ENCODE data around the gene NOSIP.

NOSIP gene

DNA sequence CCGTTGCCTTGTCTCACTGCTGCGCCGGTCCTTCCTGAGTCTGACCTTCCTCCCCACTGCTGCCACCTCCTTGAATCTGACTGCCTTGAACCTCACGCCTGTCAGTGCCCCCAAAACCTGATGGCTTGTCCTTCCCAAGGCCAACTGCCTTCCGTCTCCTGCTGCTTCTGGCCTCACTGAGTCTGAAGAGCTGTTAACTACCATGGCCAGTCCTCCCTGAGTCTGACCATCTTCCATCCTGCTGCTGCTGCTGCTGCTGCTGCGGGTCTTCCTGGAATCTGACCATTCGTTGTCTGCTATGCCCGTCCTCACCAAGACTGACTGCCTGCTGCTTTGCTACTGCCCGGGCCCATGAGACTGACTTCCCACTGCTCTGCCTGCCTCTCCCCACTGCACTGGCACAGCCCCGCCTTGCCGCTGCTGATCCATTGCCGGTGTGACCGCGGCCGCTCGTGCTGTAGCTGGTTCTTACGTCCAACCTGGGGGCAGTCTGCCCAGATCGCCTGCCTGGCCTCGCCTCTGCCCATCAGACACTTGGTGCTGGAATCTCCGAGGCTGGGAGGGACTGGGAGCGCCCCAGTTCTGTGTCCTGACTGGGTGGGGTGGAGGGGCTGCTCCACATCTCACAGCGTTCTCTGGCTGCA, 55.4 kb downstream of the NOSIP start:
- Mint-ChIP-seq H3K9me3 (no peaks in the 10 kb centered on the region), H3K4me1 (peaks cover 22% of the 10 kb centered on the region), H3K27me3 (no peaks in the 10 kb centered on the region), H3K36me3 (ENCODE audit: insufficient read depth) (peaks cover 6% of the 10 kb centered on the region), H3K4me3 (no peak overlapping the region), H3K27ac (ENCODE audit: low read depth) (peak overlapping the region; percentile 86)
- no peak for ATAC-seq (replicated peaks; ENCODE audit: extremely low read depth, poor library complexity, severe bottlenecking)
- DNase-seq (ENCODE audit: low spot score in 2 of 2) = no peak

DNA sequence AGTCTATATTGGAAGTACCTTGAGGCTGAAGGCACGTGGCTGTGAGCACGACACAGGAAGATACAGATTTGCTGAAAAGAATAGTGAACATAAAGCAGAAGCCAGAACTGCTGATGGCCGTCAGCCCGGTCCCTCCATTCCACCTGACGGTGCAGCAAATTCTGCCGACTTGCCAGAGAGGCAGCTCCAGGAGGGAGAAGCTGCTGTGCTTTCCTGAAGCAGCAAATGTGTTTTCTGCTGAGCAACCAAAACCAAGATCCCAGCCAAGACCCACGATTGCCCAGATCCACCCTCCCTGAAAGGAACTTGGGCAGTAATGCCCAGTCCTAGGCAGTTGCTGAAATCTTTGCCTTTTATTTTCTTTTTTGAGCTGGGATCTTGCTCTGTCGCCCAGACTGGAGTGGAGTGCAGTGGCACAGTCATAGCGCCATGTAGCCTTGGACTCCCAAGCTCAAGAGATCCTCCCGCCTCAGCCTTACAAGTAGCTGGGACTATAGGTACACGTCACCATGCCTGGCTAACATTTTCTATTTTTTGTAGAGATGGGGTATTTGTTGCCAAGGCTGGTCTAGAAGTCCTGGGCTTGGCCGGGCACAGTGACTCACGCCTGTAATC, 59.5 kb downstream of the NOSIP start:
- Mint-ChIP-seq H3K4me3 (no peak overlapping the region), H3K27me3 (no peaks in the 10 kb centered on the region), H3K9me3 (no peaks in the 10 kb centered on the region), H3K36me3 (ENCODE audit: insufficient read depth) (peaks cover 2% of the 10 kb centered on the region), H3K27ac (ENCODE audit: low read depth) (no peak overlapping the region), H3K4me1 (peaks cover 11% of the 10 kb centered on the region)
- no peak for ATAC-seq (replicated peaks; ENCODE audit: extremely low read depth, poor library complexity, severe bottlenecking)
- DNase-seq (ENCODE audit: low spot score in 2 of 2) = no peak

DNA sequence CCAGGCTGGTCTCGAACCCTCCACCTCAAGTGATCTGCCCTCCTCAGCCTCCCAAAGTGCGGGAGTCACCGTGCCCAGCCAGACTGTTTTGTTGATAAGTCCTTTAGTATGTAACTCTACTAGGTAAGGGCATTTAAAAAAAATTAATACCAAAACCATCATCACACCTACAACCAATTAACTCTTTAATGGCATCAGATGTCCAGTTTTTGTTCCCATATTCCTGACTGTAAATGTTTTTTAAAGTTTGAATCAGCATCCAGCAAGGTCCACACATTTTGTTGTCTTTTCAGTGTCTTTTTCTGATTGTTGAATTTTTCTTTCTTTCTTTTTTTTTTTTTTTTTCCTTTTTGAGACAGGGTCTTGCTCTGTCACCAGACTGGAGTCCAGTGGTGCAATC, 62.3 kb downstream of the NOSIP start:
- peaks cover 15% of the 10 kb centered on the region for H3K4me1 Mint-ChIP-seq
- H3K27ac Mint-ChIP-seq (ENCODE audit: low read depth) = no peak overlapping the region
- peaks cover 4% of the 10 kb centered on the region for H3K36me3 Mint-ChIP-seq (ENCODE audit: insufficient read depth)
- H3K9me3 Mint-ChIP-seq = no peaks in the 10 kb centered on the region
- ATAC-seq (replicated peaks; ENCODE audit: extremely low read depth, poor library complexity, severe bottlenecking) = no peak
- no peak for DNase-seq (ENCODE audit: low spot score in 2 of 2)
- no peaks in the 10 kb centered on the region for H3K27me3 Mint-ChIP-seq
- H3K4me3 Mint-ChIP-seq = no peak overlapping the region

DNA sequence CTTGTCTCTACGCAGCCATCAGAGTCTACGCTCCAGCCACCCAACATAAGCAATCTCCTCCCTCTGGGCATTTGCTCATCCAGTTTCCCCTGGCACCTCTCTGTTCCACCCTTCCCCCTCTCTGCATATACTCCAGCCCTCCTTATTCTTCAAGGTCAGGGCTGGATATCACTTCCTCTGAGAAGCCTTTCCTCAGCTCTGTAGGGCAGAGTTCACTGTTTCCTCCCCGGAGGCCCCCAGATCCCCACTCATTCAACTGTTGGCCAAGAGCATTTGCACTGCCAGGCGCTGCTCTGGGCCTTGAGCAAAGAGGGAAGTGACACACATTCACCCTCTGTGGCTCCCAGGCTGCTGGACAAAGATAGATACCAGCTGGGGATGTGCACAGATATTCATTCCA, 64.6 kb downstream of the NOSIP start:
- Mint-ChIP-seq H3K4me3 (peak overlapping the region; percentile 60), H3K27me3 (no peaks in the 10 kb centered on the region), H3K27ac (ENCODE audit: low read depth) (peak overlapping the region; percentile 12), H3K4me1 (peaks cover 31% of the 10 kb centered on the region), H3K36me3 (ENCODE audit: insufficient read depth) (peaks cover 9% of the 10 kb centered on the region), H3K9me3 (no peaks in the 10 kb centered on the region)
- DNase-seq (ENCODE audit: low spot score in 2 of 2) (no peak), ATAC-seq (replicated peaks; ENCODE audit: extremely low read depth, poor library complexity, severe bottlenecking) (no peak)

DNA sequence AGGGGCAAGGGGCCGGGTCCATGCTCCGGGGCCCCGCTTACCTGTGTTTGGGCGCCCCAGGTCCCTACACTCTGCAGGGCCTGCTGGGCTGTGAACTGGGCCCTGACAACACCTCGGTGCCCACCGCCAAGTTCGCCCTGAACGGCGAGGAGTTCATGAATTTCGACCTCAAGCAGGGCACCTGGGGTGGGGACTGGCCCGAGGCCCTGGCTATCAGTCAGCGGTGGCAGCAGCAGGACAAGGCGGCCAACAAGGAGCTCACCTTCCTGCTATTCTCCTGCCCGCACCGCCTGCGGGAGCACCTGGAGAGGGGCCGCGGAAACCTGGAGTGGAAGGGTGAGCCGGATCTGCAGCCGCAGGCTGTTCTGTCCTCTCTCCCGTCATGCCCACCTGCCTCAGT, 66.2 kb downstream of the NOSIP start:
- Mint-ChIP-seq H3K4me1 (peaks cover 31% of the 10 kb centered on the region), H3K36me3 (ENCODE audit: insufficient read depth) (peaks cover 7% of the 10 kb centered on the region), H3K9me3 (no peaks in the 10 kb centered on the region), H3K4me3 (peak overlapping the region; percentile 85), H3K27me3 (no peaks in the 10 kb centered on the region), H3K27ac (ENCODE audit: low read depth) (peak overlapping the region; percentile 81)
- ATAC-seq (replicated peaks; ENCODE audit: extremely low read depth, poor library complexity, severe bottlenecking) (no peak), DNase-seq (ENCODE audit: low spot score in 2 of 2) (no peak)

GRCh38 chr19:49513746-49514118, 66.6 kb downstream of the NOSIP start:
- DNase-seq (ENCODE audit: low spot score in 2 of 2) (no peak), ATAC-seq (replicated peaks; ENCODE audit: extremely low read depth, poor library complexity, severe bottlenecking) (no peak)
- no peaks in the 10 kb centered on the region for H3K9me3 Mint-ChIP-seq
- H3K4me1 Mint-ChIP-seq = peaks cover 31% of the 10 kb centered on the region
- peak overlapping the region; percentile 81 for H3K27ac Mint-ChIP-seq (ENCODE audit: low read depth)
- H3K36me3 Mint-ChIP-seq (ENCODE audit: insufficient read depth) = peaks cover 7% of the 10 kb centered on the region
- no peaks in the 10 kb centered on the region for H3K27me3 Mint-ChIP-seq
- H3K4me3 Mint-ChIP-seq = peak overlapping the region; percentile 85

DNA sequence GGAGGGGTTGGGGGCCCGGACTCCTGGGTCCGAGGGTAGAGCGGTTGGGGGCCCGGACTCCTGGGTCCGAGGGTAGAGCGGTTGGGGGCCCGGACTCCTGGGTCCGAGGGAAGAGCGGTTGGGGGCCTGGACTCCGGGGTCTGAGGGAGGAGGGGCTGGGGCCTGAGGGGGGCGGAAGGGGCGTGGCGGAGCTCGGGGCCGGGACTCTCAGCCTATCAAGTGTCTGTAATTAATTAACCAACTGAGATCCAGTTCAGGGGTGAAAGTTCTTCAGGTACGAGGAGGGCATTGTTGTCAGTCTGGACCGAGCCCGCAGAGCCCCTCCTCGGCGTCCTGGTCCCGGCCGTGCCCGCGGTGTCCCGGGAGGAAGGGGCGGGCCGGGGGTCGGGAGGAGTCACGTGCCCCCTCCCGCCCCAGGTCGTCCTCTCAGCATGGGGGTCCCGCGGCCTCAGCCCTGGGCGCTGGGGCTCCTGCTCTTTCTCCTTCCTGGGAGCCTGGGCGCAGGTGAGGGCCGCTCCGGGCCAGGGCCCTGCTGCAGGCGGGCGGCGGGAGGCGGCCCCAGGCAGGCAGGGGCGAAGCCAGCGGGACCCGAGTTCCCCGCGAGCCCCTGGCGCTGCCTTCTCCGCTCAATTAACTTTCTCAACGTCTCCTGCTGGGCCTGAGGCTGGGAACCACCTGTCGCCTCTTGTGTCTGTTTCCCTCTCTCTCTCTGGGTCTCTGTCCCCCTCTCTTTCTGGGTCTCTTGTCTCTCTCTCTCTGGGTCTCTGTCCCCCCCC, 67.2 kb downstream of the NOSIP start:
- peaks cover 31% of the 10 kb centered on the region for H3K4me1 Mint-ChIP-seq
- peak overlapping the region; percentile 81 for H3K27ac Mint-ChIP-seq (ENCODE audit: low read depth)
- H3K27me3 Mint-ChIP-seq = no peaks in the 10 kb centered on the region
- peak overlapping the region; percentile 85 for H3K4me3 Mint-ChIP-seq
- H3K36me3 Mint-ChIP-seq (ENCODE audit: insufficient read depth) = peaks cover 7% of the 10 kb centered on the region
- peak; percentile 63 for ATAC-seq (replicated peaks; ENCODE audit: extremely low read depth, poor library complexity, severe bottlenecking)
- DNase-seq (ENCODE audit: low spot score in 2 of 2) = no peak
- H3K9me3 Mint-ChIP-seq = no peaks in the 10 kb centered on the region

- Mint-ChIP-seq H3K36me3 (ENCODE audit: insufficient read depth) (peaks cover 8% of the 10 kb centered on the region), H3K27me3 (no peaks in the 10 kb centered on the region), H3K9me3 (no peaks in the 10 kb centered on the region), H3K27ac (ENCODE audit: low read depth) (peak overlapping the region; percentile 45), H3K4me3 (no peak overlapping the region), H3K4me1 (peaks cover 30% of the 10 kb centered on the region)
- DNase-seq (ENCODE audit: low spot score in 2 of 2) (no peak), ATAC-seq (replicated peaks; ENCODE audit: extremely low read depth, poor library complexity, severe bottlenecking) (no peak)
Observed at GRCh38 chr19:49507803-49508494, 72.4 kb downstream of the NOSIP start.

DNA sequence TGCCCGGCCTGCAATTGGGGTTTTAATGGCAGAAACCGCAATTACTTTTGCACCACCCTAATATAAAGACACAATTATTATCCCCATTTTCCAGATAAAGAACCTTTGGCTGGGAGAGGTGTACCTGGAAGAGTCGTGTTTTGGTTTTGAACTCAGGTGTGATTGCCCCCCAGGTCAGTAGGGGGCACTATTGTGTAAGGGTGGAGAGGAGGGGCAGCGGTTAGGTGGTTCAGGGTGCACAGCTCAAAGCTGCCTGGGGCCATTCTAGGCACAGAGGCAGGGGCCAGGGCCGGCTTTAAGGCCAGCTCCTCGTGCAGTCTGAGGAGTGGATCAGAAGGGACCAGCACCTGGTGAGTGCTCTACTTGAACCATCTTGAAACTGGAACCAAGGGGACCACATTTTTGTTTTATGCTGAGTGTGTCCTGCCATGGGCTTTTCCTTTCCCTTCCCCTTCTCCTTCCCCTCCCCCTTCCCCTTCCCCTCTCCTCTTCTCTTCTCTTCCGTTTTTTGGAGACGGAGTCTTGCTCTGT, 73.7 kb downstream of the NOSIP start:
- peak overlapping the region; percentile 38 for H3K27ac Mint-ChIP-seq (ENCODE audit: low read depth)
- H3K27me3 Mint-ChIP-seq = no peaks in the 10 kb centered on the region
- no peaks in the 10 kb centered on the region for H3K9me3 Mint-ChIP-seq
- H3K36me3 Mint-ChIP-seq (ENCODE audit: insufficient read depth) = peaks cover 7% of the 10 kb centered on the region
- no peak overlapping the region for H3K4me3 Mint-ChIP-seq
- H3K4me1 Mint-ChIP-seq = peaks cover 34% of the 10 kb centered on the region
- peak; percentile 73 for ATAC-seq (replicated peaks; ENCODE audit: extremely low read depth, poor library complexity, severe bottlenecking)
- DNase-seq (ENCODE audit: low spot score in 2 of 2) = peak; percentile 65 to 67
